HEK293 (cell line): Measurements from ENCODE around the gene NECTIN4.

Experiments used
- MYNN ChIP-seq: fragments of 450-650 bp; formaldehyde crosslinking; IDR thresholded peaks from 2 replicates; pipeline ENCODE4 v1.5.1; 2016; ENCODE audit warnings: missing biosample characterization, missing genetic modification characterization, borderline replicate concordance
- SALL2 ChIP-seq: fragments of 450-650 bp; formaldehyde crosslinking; IDR thresholded peaks from 2 replicates; pipeline ENCODE4 v1.5.0; 2017; ENCODE audit warnings: missing biosample characterization, mild to moderate bottlenecking, missing genetic modification characterization, borderline replicate concordance
- YY1 ChIP-seq: fragments of 450-650 bp; formaldehyde crosslinking; IDR thresholded peaks from 2 replicates; pipeline ENCODE4 v1.5.1; 2018; ENCODE audit warnings: missing biosample characterization, missing genetic modification characterization
- ZBTB1 ChIP-seq: fragments of 450-650 bp; formaldehyde crosslinking; IDR thresholded peaks from 2 replicates; pipeline ENCODE4 v1.5.1; 2016; ENCODE audit warnings: missing biosample characterization, missing genetic modification characterization
- ZBTB48 ChIP-seq: fragments of 450-650 bp; formaldehyde crosslinking; IDR thresholded peaks from 2 replicates; pipeline ENCODE4 v1.5.1; 2016; ENCODE audit warnings: missing biosample characterization, missing genetic modification characterization
- ZNF341 ChIP-seq: fragments of 450-650 bp; formaldehyde crosslinking; IDR thresholded peaks from 2 replicates; pipeline ENCODE4; 2016; ENCODE audit warnings: low read depth, missing biosample characterization, missing genetic modification characterization
- ZNF366 ChIP-seq: fragments of 450-650 bp; formaldehyde crosslinking; conservative IDR thresholded peaks from 2 replicates; pipeline ENCODE4 v1.5.1; 2016; ENCODE audit warnings: missing biosample characterization, missing genetic modification characterization
- ZNF433 ChIP-seq: fragments of 450-650 bp; formaldehyde crosslinking; IDR thresholded peaks from 2 replicates; pipeline ENCODE4 v1.5.1; 2016; ENCODE audit warnings: missing biosample characterization, missing genetic modification characterization, low read depth
- ZSCAN23 ChIP-seq: fragments of 450-650 bp; formaldehyde crosslinking; IDR thresholded peaks from 2 replicates; pipeline ENCODE4 v1.5.1; 2016; ENCODE audit warnings: missing biosample characterization, missing genetic modification characterization
- TF ChIP-seq, protein P1 (sequence below): fragments of 450-650 bp; formaldehyde crosslinking; IDR thresholded peaks from 2 replicates; pipeline ENCODE4 v1.5.1; 2016; ENCODE audit warnings: missing biosample characterization, missing genetic modification characterization
- TF ChIP-seq, protein P2 (sequence below): fragments of 450-650 bp; formaldehyde crosslinking; IDR thresholded peaks from 2 replicates; pipeline ENCODE4 v1.5.1; 2016; ENCODE audit warnings: missing biosample characterization, missing genetic modification characterization
- TF ChIP-seq, protein P3 (sequence below): sonication (generic); formaldehyde crosslinking; IDR thresholded peaks from 2 replicates; pipeline ENCODE4 v1.8.1; 2022; ENCODE audit warnings: mild to moderate bottlenecking, moderate library complexity, missing genetic modification reagents

DNA sequence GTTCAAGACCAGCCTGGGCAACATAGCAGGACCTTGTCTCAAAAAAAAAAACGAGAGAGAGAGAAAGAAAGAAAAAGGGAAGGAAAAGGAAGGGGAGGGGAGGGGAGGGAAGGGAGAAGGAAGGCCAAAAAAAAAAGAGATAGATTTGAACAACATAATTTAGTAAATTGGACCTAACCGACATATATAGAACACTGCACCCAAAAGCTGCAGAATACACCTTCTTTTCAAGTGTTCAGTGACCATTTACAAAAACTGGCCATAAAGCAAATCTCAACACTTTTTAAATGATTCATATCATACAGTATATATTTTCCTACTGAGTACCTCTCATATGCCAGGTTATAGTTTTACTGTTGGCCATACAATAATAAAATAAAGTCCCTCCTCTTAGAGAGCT, 57.5 kb downstream of the NECTIN4 start:
- TF ChIP-seq, protein P1, sequence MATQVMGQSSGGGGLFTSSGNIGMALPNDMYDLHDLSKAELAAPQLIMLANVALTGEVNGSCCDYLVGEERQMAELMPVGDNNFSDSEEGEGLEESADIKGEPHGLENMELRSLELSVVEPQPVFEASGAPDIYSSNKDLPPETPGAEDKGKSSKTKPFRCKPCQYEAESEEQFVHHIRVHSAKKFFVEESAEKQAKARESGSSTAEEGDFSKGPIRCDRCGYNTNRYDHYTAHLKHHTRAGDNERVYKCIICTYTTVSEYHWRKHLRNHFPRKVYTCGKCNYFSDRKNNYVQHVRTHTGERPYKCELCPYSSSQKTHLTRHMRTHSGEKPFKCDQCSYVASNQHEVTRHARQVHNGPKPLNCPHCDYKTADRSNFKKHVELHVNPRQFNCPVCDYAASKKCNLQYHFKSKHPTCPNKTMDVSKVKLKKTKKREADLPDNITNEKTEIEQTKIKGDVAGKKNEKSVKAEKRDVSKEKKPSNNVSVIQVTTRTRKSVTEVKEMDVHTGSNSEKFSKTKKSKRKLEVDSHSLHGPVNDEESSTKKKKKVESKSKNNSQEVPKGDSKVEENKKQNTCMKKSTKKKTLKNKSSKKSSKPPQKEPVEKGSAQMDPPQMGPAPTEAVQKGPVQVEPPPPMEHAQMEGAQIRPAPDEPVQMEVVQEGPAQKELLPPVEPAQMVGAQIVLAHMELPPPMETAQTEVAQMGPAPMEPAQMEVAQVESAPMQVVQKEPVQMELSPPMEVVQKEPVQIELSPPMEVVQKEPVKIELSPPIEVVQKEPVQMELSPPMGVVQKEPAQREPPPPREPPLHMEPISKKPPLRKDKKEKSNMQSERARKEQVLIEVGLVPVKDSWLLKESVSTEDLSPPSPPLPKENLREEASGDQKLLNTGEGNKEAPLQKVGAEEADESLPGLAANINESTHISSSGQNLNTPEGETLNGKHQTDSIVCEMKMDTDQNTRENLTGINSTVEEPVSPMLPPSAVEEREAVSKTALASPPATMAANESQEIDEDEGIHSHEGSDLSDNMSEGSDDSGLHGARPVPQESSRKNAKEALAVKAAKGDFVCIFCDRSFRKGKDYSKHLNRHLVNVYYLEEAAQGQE (tag by site-specific recombination) = no peak
- TF ChIP-seq, protein P2, sequence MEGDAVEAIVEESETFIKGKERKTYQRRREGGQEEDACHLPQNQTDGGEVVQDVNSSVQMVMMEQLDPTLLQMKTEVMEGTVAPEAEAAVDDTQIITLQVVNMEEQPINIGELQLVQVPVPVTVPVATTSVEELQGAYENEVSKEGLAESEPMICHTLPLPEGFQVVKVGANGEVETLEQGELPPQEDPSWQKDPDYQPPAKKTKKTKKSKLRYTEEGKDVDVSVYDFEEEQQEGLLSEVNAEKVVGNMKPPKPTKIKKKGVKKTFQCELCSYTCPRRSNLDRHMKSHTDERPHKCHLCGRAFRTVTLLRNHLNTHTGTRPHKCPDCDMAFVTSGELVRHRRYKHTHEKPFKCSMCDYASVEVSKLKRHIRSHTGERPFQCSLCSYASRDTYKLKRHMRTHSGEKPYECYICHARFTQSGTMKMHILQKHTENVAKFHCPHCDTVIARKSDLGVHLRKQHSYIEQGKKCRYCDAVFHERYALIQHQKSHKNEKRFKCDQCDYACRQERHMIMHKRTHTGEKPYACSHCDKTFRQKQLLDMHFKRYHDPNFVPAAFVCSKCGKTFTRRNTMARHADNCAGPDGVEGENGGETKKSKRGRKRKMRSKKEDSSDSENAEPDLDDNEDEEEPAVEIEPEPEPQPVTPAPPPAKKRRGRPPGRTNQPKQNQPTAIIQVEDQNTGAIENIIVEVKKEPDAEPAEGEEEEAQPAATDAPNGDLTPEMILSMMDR (tag by site-specific recombination) = no peak
- TF ChIP-seq ZNF341 (no peak), ZBTB1 (no peak), ZSCAN23 (tag by site-specific recombination) (no peak), ZNF433 (tag by site-specific recombination) (no peak), SALL2 (tag by site-specific recombination) (no peak), ZBTB48 (tag by site-specific recombination) (no peak), MYNN (tag by site-specific recombination) (no peak), ZNF366 (tag by site-specific recombination) (no peak), YY1 (no peak)
- TF ChIP-seq, protein P3, sequence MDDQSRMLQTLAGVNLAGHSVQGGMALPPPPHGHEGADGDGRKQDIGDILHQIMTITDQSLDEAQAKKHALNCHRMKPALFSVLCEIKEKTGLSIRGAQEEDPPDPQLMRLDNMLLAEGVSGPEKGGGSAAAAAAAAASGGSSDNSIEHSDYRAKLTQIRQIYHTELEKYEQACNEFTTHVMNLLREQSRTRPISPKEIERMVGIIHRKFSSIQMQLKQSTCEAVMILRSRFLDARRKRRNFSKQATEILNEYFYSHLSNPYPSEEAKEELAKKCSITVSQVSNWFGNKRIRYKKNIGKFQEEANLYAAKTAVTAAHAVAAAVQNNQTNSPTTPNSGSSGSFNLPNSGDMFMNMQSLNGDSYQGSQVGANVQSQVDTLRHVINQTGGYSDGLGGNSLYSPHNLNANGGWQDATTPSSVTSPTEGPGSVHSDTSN (CRISPR knock-in tag) = no peak
